ENCODE measurements around the gene CYSRT1.

Gene CYSRT1

DNA sequence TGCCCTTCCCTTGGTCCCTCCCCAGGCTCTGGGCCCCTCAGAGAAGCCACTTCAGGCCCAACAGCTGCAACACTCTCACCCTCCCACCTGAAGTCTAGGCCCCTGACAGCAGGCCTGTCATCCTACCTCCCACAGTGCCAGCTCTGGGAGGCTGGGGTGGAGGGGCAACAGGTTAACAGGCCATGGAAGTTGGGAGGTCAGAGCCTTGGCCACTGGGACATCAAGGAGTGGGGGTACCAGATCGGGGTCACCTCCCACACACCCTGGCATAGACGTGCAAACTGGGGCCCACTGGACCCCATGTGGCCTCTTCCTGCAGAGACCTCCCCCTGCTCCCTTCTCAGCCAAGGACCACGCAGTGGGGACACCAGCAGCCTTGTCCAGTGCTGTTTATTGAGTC is 33.7 kb upstream of the CYSRT1 start:
- FAIRE-seq: no peak

DNA sequence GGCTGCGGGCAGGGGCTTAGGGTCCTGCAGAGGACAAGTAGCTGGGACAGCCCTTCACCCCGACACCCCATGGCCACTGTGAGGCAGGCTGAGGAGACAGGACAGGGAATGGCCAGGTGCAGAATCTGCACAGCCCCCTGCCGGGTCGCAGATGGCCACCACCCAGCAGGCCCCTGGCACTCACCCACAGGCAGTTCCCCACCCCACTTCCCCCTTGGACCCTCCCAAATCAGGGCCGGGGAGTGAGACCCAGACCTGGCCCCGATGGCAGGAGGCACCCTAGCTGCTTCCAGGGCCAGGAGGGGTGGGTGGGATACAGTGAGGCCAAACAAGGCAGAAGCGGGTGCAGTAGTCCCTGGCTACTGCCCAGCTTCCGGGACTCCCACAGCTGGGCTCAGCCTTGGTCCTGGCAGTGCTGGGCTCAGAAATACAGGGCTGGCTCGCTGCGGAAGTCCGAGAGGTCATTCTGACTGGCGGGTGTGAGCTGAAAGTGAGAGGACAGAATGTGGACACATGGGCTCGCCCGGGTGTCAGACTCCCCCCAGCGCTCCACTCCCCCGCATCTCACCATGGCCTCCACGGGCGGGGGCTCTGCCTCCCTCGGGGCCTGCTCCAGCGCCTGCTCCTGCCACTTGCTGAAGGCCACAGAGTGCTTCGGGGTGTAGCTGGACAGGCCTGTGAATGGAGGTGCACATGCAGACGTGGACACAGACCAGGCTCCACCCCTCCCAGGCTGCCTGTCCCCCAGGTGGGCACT is 33.1 kb upstream of the CYSRT1 start:
- FAIRE-seq: no peak

- FAIRE-seq: no peak
Measured at GRCh38 chr9:137192448-137192780, 32.6 kb upstream of the CYSRT1 start.

GRCh38 chr9:137192859-137193258 is 32.1 kb upstream of the CYSRT1 start:
- no peak for FAIRE-seq

GRCh38 chr9:137193771-137194170 is 31.2 kb upstream of the CYSRT1 start:
- no peak for FAIRE-seq

DNA sequence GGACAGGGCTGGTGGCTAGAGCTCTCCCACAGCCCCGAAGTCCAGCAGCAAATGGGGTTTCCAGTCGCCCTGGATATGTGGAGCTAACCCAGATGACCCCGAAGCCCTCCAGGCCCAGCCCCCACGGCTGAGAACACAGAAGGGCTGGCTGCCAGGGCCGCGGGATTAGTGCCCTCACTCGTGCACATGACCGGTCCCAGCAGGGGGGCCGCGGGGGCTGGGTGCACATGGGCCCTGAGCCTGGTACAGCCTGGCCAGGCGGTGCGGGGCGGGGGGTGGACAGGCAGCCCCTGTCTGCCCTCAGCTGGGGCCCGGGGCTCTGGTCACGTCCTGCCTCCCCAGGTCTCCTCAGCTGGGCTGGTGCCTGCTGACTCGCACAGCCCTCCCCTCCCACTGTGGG is 30.6 kb upstream of the CYSRT1 start:
- no peak for FAIRE-seq

- FAIRE-seq: no peak
Measured at GRCh38 chr9:137194909-137195308, 30.1 kb upstream of the CYSRT1 start.

GRCh38 chr9:137195525-137196220 is 29.3 kb upstream of the CYSRT1 start:
- no peak for FAIRE-seq

GRCh38 chr9:137198051-137198901 is 26.7 kb upstream of the CYSRT1 start:
- no peak for FAIRE-seq

DNA sequence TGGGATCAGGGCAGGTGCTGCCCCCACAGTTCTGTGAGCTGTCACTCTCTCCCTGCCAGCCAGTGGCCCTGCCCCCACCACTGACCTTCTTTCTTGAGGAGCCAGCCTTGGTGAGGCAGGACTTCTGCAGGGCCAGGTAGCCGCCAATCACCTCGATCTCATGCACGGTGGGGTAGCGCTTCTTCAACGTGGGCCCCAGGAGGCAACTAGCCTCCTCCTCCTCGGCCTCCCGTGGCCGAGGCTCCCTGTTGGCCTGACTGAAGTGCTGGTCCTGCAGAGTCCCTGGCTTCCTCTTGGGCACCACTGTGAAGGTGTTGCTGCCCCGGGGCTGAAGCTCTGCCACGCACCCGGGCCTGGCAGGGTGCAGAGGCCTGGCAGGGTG is 26.1 kb upstream of the CYSRT1 start:
- no peak for FAIRE-seq

DNA sequence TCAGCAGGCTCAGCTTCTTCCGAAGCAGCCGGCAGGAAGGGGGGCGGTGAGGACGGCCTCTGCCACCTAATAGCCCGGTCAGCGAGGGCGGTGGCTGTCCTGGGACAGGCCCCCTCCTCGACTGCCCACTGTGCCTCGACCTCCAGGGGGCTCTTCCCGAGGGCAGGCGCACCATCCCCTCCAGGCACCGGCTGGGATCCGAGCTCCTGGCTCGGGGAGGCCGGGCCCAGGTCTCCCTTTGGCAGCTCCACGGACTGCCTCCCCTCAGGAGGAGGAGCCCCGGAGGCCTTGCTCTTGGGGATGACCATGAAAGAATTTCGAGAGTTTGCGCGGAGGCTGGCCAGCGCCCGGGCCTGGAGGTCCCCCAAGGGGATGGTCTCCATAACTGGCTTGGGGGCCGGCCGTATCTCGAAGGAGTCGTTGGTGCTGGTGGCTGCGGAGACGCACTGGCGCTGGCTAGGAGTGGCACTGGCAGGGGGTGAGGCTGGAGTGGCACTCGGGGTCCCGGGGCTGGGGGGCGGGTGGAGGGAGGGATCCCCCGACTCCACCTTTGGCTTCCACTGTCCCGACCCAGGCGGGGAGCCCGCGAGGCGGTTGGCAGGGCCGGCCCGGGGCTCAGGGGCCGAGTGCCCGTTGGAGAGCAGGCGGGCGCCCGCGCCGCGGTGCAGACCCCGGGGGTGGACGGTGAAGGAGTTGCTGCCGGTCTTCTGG is 25.4 kb upstream of the CYSRT1 start:
- no peak for FAIRE-seq

DNA sequence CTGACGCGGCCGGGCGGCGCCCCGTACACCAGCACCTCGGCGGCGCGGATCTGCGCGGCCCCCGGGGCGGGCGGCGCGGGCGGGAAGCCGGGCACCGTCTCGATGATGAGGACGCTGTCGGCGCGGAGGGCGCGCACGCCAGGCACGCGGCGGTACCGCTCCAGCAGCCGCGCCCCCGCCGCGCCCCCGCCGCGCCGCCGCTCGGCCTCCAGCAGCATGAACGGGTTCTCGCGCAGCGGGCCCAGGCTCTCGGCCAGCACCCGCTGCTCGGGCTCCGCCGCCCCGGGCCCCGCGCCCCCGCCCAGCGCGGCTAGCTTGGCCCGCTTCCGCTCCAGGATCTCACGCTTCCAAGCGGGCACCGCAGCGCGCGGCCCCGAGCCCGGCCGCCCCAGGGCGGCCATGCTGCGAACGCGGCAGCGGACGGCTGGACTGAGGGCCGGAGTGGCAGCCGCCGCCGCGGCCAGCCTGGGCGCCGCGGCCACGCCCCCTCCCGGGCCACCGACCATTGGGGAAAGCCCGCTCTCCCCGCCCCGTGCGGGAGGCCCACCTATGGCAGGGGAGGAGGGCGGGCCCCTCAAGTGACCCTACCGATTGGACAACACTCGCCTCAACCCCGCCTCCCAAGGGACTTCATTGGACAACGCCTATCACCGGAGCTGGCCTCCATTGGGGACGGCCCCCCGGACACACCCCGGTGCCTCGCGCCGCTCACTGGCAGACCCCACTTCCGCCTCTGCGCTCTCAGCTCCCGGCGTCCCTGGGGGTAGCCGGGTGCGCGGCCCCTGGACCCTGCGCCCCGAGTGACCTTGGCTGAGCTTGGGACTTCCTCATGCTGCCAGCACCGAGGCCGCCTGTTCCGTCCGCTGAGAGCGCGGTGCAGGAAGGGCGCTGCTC is 24.4 kb upstream of the CYSRT1 start, which contains the start of gene TPRN:
Gene TPRN, minus strand, starts transcription at position 431 of the 894 bp plus-strand sequence. Its CDS starts 30 bp downstream, at position 401.
- FAIRE-seq: peak; percentile 41

DNA sequence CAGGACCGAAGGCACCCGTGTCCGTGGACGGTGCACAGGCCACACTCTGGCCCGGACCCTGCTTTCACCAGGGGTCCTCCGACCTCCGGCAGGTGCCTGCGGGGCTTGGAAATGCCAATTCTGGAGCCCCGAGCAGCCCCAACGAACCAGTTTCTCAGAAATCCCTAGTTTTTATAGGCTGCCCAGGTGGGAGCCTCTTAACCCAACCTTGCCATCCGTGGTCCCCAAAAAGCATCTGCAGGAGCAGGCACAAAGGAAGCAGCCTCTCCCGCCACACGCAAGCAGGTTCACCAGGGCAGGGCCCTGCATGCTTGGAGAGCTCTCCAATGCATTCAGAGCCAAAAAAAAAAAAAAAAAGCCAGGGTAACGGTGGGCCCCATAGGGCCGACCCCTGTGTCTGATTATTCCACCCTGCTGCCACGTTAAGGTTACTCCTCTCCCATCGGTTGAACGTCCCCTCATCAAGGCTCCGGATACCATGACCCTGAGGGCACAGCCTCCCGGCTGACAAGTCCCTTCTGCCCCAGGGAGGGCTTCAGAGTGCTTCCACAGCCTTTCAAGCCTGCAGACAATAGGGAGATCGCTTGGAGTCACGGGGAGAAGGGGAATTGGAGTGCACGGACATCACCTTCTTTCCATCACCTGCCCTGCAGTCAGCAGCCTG is 23.6 kb upstream of the CYSRT1 start:
- FAIRE-seq: no peak

DNA sequence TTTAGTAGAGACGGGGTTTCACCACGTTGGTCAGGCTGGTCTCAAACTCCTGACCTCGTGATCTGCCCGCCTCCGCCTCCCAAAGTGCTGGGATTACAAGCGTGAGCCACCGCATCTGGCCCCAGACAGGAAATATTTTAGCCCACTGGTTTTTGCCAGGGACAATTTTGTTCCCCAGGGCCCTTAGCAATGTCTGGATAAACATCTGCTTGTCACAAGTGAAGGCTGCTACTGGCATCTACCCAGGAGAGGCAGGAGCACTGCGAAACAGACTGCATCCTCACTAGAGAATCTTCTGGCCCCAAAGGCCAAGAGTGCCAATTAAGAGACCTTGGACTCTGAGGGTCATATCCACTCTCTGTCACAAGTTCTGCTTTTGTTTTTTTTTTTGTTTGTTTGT is 22.0 kb upstream of the CYSRT1 start:
- FAIRE-seq: no peak

- no peak for FAIRE-seq
Measured at GRCh38 chr9:137204731-137205125, 20.2 kb upstream of the CYSRT1 start.

DNA sequence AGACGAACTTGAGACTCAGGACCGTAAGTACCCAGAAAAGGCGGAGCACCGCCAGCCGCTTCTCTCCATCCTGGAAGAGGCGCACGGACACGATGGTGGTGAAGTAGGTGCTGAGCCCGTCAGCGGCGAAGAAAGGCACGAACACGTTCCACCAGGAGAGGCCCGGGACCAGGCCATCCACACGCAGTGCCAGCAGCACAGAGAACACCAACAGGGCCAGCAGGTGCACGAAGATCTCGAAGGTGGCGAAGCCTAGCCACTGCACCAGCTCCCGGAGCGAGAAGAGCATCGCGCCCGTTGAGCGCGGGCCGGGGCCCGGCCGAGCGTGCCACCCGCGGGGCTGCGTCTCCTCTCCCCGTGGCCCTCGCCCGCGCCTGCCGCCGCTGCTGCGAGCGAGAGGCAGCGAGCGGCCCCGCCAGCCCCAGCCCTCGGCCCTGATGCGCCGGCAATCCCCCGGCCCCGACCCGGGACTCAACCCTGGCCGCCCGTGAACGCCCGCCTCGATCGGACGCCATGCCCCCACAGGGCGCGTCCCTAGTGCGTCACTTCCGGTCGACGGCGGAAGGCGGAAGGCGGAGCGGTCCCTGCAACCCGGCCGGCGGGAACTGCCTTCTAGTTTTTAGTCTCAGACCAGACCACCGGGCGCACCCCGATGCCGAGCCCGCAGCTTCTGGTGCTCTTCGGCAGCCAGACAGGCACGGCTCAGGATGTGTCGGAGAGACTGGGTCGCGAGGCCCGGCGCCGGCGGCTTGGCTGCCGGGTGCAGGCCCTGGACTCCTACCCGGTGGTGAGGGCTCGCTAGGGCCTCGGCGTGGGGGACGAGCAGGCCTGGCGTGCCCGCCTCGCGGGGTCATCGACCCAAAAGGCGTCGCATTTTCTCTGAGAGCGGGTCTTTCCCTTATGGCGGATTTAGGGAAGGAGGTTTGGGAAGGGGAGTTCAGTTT is 19.6 kb upstream of the CYSRT1 start, which contains the start of the genes NDOR1 and TMEM203:
Gene NDOR1, plus strand, starts transcription at position 575 of the 944 bp plus-strand sequence. Its CDS starts 78 bp downstream, at position 653.
Gene TMEM203, minus strand, starts transcription at position 523 of the 944 bp plus-strand sequence. Its CDS starts 234 bp downstream, at position 289.
- FAIRE-seq: no peak

GRCh38 chr9:137206602-137207001 is 18.4 kb upstream of the CYSRT1 start:
- FAIRE-seq: no peak

- no peak for FAIRE-seq
Measured at GRCh38 chr9:137211532-137211931, 13.4 kb upstream of the CYSRT1 start.

DNA sequence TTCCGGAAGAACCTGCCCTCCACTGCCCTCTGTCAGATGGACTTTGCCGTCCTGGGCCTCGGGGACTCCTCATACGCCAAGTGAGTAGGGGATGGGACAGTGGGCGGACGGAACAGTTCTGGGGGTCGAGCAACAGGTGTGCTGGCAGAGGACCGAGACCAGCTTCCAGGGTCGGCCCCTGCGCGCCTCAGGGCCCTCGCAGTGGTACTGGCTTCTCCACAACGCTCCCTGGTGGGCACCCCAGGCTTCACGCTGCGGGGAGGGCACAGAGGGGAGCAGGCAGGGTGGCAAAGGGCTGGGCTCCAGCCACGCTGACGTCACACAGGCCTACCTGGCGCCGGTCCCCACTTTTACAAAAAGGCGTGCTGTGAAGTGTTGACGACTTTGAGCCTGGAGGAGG is 12.5 kb upstream of the CYSRT1 start:
- no peak for FAIRE-seq
